Activated CD8-positive, alpha-beta memory T cell treated with anti-CD3 and anti-CD28 coated beads, Interleukin-2, amount 50 U/mL, for 24 hours (primary cell): ENCODE results near the gene CDK5R2.
"Not testable (repeated sequence)": the region's sequence is repeated elsewhere in the genome, so short reads cannot be mapped to it uniquely, and the experiment has no call there.

Experiments
- DNase-seq: peaks from one replicate; pipeline ENCODE4 v3.0.0-alpha.2; 2020; ENCODE audit errors: extremely low read depth

Gene CDK5R2

DNA sequence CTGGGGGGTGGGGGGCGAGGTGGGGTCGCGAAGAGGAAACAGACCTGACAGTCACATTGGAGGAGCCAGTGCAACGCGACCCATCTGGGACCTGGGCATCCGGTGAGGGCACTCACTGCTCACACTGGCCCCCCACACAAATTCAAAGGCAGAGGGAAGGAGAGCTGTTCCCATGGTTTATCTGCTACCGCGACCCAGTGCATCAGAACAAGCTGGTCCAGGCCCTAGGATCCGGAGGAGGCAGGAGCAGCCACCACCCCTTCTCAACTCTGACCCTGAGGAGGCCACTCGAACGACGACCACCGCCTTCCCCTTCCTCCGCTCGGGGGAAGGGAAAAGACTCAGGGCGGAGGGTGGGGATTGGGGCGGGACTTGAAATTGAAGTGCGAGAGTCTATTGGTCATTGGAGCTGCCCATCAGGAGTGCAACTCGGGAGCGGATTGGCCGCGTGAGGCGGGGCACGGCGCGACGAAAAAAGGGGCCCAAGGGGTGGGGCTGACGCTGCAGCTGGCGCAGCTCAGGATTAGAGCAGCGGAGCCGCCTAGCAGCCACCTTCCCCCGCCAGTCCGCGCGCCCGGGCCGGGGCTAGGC is at the start of gene CDK5R2:
TSS of gene CDK5R2 (plus strand) at position 526 of the 591 bp plus-strand sequence. CDS start 155 bp downstream, outside the sequence.
- DNase-seq = peak; percentile 66

DNA sequence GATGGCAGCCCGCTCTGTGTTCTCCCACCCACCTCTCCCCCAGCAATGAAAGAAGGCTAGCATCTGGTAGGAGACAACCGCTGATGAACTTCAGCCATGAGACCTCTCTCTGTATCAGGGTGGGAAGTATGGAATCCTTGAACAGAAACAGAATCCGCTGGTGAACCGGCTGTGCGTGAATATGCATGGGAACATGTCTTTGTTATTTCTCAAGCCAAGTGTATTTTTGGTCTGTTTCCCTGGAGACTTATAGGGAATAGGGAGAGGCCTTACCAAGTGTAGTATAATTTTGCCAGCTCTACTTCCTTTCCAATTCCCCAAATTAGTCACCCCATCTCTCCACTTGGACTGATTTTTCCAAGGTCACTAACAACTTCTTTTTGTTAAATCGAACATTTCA is 48.7 kb upstream of the CDK5R2 start:
- no peak for DNase-seq

DNA sequence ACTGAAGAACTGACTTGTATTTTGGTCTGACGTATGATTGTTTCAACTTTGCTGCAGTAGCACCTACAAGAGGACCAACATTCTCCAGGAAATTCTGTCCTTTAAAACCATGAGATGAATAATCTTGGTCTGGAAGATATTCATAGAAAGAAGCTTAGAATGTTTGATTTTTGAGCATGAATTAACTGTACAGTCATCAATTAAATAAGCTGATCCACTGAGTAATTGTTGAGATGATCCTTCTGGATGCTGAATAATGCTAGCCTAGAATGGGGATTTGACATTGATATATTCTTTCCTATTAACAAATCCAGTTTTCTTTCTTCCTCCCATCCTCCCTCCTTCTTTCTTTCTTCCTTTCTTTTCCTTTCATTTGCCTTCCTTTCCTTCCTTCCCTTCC is 39.0 kb upstream of the CDK5R2 start:
- no peak for DNase-seq

DNA sequence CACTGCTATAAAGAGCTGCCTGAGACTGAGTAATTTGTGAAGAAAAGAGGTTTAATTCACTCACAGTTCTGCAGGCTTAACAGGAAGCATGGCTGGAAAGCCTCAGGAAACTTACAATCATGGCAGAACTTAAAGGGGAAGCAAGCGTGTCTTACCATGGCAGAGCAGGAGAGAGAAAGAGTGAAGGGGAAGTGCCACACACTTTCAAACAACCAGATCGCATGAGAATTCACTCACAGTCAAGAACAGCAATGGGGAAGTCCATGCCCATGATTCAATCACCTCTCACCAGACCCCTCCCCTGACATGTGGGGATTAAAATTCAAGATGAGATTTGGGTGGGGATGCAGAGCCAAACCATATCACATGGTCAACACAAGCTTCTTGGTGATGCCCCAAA is 34.7 kb upstream of the CDK5R2 start:
- no peak for DNase-seq

DNA sequence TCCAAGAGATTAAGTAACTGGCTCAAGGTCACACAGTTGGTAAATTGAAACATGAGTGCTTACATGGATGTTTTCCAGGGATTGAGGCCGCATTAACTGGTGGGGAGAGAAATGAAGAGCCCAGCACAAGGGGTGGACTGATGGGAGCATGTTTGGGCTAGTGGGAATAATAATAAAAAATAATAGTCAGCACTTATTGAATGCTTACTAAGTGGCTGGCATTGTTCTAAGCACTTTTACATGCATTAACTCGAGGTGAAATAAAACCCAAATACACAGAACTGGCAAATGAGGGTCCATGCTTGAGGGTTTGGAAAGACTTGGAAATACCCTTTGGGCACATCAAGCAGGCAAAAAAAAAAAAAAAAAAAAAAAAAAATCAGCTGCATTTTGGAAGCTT is 34.0 kb upstream of the CDK5R2 start:
- no peak for DNase-seq

DNA sequence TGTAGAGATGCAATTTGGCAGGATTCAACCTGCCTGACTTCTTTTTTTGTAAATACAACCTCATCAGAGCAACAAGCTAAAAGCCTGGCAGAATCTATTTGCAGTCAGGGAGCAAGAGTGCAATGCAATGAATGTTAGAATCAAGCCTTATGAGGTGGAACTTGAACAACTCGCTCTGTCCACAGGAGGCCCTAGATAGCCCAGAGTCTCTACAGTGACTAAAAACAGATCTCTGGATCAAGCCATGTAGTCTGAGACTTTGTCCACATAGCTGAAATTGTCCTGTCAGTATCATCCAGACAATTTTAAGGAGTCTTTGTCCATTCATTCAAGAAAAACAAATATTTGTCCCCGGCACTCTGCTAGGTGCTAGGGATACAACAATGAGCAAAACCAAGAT is 32.0 kb upstream of the CDK5R2 start:
- DNase-seq = no peak

DNA sequence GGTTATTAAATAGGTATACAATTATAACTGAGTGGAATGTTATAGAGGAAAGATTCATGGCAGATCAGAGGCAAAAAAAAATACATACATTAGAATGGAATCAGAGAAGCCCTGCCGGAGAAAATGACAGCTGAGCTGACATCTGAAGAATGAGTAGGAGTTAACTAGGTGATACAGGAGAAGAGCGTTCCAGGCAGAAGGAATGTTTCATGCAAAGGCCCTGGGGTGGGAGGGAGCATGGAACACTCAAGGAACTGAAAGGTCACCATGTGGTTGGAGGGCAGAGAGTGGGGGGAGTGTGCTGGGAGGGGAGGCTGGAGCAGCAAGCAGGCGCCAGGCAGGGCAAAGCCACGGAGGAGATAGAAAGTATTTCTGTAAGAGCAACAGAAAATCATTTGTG is 31.6 kb upstream of the CDK5R2 start:
- no peak for DNase-seq

DNA sequence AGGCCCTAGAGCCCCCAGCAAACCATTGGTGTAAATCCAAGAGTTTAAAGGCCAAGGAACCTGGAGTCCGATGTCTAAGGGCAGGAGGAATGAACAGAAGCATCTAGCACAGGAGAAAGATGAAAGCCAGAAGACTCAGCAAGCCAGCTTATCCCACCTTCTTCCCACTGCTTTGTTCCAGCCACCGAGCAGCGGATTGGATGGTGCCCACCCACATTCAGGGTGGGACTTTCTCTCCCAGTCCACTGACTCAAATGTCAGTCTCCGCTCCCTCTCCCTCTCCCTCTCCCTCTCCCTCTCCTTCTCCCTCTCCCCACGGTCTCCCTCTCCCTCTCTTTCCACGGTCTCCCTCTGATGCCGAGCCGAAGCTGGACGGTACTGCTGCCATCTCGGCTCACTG is 29.0 kb upstream of the CDK5R2 start:
- DNase-seq = not testable (repeated sequence)

DNA sequence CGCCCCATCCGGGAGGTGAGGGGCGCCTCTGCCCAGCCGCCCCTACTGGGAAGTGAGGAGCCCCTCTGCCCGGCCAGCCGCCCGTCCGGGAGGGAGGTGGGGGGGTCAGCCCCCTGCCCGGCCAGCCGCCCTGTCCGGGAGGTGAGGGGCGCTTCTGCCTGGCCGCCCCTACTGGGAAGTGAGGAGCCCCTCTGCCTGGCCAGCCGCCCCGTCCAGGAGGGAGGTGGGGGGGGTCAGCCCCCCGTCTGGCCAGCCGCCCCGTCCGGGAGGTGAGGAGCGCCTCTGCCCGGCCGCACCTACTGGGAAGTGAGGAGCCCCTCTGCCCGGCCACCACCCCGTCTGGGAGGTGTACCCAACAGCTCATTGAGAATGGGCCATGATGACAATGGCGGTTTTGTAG is 27.7 kb upstream of the CDK5R2 start:
- not testable (repeated sequence) for DNase-seq

DNA sequence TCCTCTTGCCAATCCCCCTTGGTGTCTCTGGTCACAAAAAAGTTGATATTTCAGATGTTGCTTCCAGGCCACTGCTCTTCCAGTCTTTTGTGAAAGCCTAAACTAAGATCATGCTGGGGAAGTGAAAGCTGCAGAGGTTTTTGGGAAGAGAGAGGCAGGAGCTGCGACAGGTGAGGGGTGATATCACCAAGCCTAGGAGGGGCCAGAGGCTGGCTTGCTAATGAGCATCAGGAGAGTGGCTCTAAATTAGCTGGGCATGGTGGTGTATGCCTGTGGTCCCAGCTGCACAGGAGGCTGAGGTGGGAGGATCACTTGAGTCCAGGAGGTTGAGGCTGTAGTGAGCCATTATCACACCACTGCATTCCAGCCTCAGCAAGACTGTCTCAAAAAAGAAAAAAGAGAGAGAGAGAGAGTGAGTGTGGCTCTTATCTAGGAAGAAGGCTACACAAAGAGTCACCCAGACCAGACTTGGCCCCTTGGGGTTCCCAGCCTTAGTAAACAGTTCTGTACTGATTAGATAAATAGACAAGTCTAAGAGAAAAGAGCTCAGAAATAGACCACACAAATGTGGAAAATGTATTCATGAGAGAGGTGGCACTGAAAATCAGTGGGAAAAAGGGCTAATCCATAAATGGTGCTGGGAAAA is 14.6 kb upstream of the CDK5R2 start:
- no peak for DNase-seq

DNA sequence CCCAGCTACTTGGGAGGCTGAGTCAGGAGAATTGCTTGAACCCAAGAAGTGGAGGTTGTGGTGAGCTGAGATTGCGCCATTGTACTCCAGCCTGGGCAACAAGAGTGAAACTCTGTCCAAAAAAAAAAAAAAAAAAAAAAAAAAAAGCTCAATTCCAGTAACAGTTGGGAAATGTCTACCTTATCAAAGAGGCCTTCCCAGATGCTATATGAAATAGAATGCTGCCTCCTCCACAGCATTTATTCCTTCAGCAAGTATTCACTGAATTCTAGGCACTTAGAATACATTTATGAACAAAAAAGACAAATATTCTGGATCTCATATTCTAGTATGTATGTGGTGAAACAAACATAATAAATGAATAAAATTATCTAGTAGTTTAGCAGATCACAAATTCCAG is 12.8 kb upstream of the CDK5R2 start:
- no peak for DNase-seq

DNA sequence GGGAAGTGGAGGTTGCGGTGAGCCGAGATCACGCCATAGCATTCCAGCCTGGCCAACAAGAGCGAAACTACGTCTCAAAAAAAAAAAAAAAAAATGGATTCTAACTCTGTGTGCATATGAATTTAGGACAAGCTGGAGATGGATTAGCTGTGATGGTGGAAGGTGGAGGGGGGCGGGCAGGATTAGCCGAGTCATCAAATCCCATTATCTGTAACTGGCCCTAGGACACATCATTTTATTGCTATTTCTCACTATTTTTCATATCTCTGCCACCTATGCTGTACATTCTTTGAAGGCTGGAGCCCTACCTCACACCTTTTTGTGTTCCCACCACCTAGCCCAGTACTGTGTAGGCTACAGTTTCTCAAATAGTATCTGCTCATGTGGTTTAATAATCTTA is 7.3 kb upstream of the CDK5R2 start:
- DNase-seq = no peak

DNA sequence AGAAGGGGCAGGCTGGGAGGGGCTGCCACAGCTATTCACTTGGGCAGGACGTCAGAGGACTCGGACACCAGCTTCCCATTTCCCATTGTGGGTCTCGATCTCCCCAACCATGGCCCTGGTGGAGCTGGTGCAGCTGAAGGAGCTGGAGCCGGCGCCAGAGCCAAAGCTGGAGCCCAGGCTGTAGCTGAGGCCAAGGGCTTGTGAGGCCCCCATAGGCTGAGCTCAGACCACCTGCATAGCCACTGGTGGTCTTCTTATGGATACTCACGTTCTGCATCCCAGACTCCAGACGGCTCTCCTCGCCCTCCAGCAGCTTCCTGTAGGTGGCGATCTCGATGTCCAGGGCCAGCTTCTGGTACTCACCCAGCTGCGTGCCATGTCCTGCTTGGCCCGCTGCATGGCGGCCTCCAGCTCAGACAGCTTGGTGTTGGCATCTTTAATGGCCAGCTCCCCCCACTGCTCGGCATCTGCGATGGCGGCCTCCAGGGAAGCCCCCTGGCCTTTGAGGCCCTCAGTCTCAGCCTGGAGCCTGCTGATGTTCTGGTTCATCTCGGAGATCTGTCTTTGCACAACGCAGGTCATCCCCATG is 6.0 kb upstream of the CDK5R2 start:
- DNase-seq = no peak

DNA sequence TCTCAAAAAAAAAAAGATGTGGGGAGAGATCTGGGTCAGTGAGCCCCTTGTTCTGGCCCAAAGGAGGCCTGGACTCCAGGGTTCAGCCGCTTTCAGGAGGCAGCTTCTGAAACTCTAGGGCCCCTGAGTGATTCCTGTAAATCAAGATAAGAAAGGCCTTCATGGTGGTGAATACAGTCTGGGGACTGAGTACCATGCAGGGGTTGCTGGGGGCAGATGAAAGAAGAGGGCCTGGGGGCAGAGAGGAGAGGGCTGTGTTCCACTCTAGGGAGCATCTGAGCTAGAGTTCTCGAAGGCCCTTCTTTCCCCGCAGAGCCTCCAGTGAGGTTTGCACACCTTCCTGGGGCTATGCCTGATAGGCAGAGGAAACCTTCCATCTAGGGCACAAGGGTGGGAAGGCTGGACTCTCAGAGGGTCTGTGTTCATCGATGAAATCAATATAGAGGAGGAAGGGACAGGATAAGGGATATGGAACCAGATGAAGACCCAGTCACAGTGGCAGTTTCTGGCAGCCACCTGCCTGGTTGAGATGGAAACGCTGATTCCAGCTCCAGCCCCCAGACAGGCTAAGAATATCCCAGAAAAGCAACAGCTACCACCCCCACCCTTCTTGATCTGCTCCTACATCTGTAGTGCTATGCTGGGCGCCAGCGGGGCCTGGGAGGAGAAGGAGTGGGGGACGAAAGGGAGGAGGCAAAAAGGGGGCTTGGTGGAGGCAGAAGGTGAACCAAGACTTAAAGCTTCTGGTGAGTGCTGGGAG is 4.7 kb upstream of the CDK5R2 start:
- no peak for DNase-seq

DNA sequence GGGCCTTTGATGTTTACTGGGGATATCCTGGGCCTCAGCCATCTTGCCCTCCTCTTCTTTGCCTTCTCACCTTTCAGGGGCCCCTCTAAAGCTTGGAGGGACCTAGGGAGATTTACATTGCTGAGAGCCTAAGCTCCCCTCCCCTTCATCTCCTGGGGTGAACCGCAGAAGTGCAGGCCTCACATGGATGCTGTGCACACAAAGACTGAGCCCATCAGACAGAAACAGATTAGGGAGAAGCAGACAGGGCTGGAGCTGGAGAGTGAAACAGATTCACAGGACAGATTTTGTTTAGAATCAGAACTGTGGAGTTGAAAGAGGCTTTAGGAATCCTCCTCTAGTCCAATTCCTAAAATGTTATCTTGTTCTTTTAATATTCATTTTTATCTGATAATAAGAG is 3.4 kb upstream of the CDK5R2 start:
- no peak for DNase-seq

DNA sequence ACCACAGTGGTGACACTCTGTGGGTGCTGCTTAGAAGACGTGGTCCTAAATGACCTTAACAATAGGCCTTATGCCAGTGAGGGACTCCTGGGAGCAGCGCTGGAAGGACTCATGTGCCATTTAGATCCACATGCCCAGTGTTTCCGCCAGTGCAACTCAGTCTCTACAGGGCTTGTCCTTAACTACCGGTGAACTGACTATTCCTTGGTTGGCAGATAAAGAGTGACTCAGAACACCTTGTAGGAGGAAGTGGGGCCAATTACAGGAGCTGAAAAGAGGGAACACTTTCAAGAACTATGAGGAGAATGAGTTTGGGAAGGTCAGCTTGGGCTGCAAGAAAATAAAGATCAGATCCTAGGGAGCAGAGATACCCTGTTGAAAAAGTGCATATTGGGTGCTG is 1.8 kb upstream of the CDK5R2 start:
- no peak for DNase-seq

DNA sequence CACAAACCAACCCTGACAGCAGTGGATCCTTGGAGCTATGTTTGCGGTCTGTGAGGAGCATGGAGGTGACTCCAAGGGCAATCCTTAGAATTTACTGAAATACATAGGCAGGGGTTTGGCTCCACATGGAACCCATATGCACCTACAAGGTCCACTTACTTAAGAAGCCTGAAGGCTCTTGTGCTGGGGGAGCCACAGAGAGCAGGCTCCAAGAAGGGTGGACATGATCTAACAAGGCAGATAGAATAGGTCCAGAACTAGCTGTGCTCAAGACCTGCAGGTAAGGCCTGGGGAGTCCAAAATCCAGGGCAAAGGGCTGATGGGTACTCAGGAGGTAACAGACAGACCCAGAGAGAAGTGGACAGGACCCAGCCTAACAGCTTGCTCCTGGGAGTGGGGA is 1.2 kb upstream of the CDK5R2 start:
- DNase-seq = no peak

DNA sequence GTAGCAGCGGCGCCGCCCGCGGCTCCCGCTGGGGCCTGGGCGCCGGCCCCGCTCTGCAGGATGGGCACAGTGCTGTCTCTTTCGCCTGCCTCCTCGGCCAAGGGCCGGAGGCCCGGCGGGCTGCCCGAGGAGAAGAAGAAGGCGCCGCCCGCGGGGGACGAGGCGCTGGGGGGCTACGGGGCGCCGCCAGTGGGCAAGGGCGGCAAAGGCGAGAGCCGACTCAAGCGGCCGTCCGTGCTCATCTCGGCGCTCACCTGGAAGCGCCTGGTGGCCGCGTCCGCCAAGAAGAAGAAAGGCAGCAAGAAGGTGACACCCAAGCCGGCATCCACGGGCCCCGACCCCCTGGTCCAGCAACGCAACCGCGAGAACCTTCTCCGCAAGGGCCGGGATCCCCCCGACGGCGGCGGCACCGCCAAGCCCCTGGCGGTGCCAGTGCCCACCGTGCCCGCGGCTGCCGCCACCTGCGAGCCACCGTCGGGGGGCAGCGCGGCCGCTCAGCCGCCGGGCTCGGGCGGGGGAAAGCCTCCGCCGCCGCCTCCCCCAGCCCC is 369 bp downstream of the CDK5R2 start:
- no peak for DNase-seq

DNA sequence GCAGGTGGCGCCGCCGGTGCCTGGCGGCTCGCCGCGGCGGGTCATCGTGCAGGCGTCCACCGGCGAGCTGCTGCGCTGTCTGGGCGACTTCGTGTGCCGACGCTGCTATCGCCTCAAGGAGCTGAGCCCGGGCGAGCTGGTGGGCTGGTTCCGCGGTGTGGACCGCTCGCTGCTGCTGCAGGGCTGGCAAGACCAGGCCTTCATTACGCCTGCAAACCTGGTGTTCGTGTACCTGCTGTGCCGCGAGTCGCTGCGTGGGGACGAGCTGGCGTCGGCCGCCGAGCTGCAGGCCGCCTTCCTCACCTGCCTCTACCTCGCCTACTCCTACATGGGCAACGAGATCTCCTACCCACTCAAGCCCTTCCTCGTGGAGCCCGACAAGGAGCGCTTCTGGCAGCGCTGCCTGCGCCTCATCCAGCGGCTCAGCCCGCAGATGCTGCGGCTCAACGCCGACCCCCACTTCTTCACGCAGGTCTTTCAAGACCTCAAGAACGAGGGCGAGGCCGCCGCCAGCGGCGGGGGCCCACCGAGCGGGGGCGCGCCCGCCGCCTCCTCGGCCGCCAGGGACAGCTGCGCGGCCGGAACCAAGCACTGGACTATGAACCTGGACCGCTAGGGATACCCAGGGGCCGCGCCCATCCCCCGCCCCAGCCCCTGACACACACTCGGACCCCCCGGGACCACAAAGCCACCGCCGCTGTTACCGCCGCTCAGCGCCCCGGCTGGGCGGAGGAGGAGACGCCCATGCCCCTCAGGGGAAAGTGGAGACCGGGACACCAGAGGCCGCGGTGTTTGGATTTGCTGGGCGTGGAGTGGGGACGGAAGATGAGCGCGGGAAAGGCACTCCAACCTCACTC is 1.1 kb downstream of the CDK5R2 start:
- no peak for DNase-seq

DNA sequence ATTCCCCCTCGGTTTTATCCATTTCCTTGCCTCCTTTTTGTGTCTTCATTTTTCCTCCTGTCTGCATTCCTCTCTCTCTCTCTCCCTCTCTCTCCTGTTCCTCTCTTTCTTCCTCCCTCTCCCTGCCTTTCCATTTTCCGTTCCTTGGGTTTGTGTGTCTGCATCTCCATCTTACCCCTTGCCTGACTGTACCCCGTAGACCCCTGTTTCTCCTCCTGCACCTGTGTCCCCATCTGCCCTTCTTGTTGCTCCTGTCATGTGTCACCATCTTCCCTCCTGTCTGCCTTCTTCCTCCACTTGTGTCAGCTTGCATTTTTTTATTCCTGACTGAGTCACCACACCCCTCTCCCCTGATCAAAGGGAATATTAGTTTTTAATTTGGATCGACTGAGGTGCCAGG is 1.8 kb downstream of the CDK5R2 start:
- DNase-seq = no peak
